ENCODE measurements around the gene HSD17B12. TPM values are rescaled to one million over a fixed set of nuclear protein-coding genes. Genes with fewer than 3 reads are reported as not detected.

The HSD17B12 gene
- polyA plus RNA-seq, 2 of the 4 experiments (the other 2 are of a cell fraction), result 102 to 103 TPM

GRCh38 chr11:43706631-43707030, 26.1 kb downstream of the HSD17B12 start:
- FAIRE-seq (no peak), ATAC-seq (no peak), DNase-seq (ENCODE audit: low read depth in 1 of 2, low spot score in 1 of 2) (no peak)
- Histone ChIP-seq H3K27ac (no peak overlapping the region), H3K9me3 (peaks cover 10% of the 10 kb centered on the region; the same call in 1 of the 3 replicates), H3K4me1 (no peaks in the 10 kb centered on the region), H3K4me3 (no peak overlapping the region), H3K4me2 (no peak overlapping the region)
- peak; percentile 44 for TF ChIP-seq MAFK (IDR thresholded peaks at IDR 0.05; ENCODE audit: partially characterized antibody)
- TF ChIP-seq PBX3 (IDR thresholded peaks at IDR 0.05), result no peak
- TF ChIP-seq CHD2 (IDR thresholded peaks at IDR 0.05; ENCODE audit: low read length, partially characterized antibody), result no peak
- CTCF ChIA-PET, result interaction anchor here (0.9 kb wide), 1 partner anchor 34 kb away, joined by 3 read pairs; no protein-coding TSS in a partner anchor
- POLR2A ChIA-PET, result no interaction called here
- 96% methylated on average over 1 of the region's 1 CpG for WGBS (ENCODE audit: missing lambda C conversion rate)

GRCh38 chr11:43708776-43709175, 28.2 kb downstream of the HSD17B12 start:
- Histone ChIP-seq H3K9me3 (no peaks in the 10 kb centered on the region), H3K4me2 (no peak overlapping the region), H3K4me3 (no peak overlapping the region), H3K27ac (no peak overlapping the region), H3K4me1 (no peaks in the 10 kb centered on the region)
- POLR2A ChIA-PET, result no interaction called here
- WGBS (ENCODE audit: missing lambda C conversion rate), result 88% methylated on average over 4 of the region's 4 CpGs
- TF ChIP-seq GATA3 (IDR thresholded peaks at IDR 0.05; ENCODE audit: borderline replicate concordance), result no peak
- TF ChIP-seq EHF (CRISPR knock-in tag; IDR thresholded peaks at IDR 0.05), result no peak
- no peak for TF ChIP-seq ZFP36 (IDR thresholded peaks at IDR 0.05; ENCODE audit: borderline replicate concordance, partially characterized antibody)
- no peak for TF ChIP-seq HMGXB4 (CRISPR knock-in tag; IDR thresholded peaks at IDR 0.05; ENCODE audit: borderline replicate concordance)
- TF ChIP-seq TP53 (CRISPR knock-in tag; IDR thresholded peaks at IDR 0.05), result no peak
- no peak for TF ChIP-seq MAX (IDR thresholded peaks at IDR 0.05)
- peak in 1 of 2 experiments; percentile 20; a peak in 1 of 5 replicates for TF ChIP-seq RAD21 (conservative IDR thresholded peaks at IDR 0.05 in 1 of 2, IDR thresholded peaks at IDR 0.05 in 1 of 2)
- no peak for TF ChIP-seq ZC3H11A (IDR thresholded peaks at IDR 0.05)
- no peak for TF ChIP-seq NR3C1 (IDR thresholded peaks at IDR 0.05)
- TF ChIP-seq CTCF (IDR thresholded peaks at IDR 0.05), result 0 out of 3 replicates have a peak, but pooled peaks have one; percentile 15
- TF ChIP-seq KDM5A (IDR thresholded peaks at IDR 0.05), result no peak
- no peak for ATAC-seq
- DNase-seq (ENCODE audit: low read depth in 1 of 2, low spot score in 1 of 2), result no peak
- CTCF ChIA-PET, result interaction anchor here (1.2 to 1.3 kb wide), 2 partner anchors 117 to 130 kb away, joined by 3 to 4 read pairs; no protein-coding TSS in a partner anchor
- FAIRE-seq, result no peak

GRCh38 chr11:43709689-43710088, 29.2 kb downstream of the HSD17B12 start:
- Histone ChIP-seq H3K27ac (no peak overlapping the region), H3K9me3 (no peaks in the 10 kb centered on the region), H3K4me3 (no peak overlapping the region), H3K4me2 (no peak overlapping the region), H3K4me1 (no peaks in the 10 kb centered on the region)
- FAIRE-seq, result no peak
- TF ChIP-seq ELK1 (IDR thresholded peaks at IDR 0.05; ENCODE audit: low read depth, low read length) (no peak), MAX (IDR thresholded peaks at IDR 0.05) (no peak), CHD4 (IDR thresholded peaks at IDR 0.05; ENCODE audit: borderline replicate concordance) (no peak)
- WGBS (ENCODE audit: missing lambda C conversion rate), result 94% methylated on average over 1 of the region's 1 CpG
- ChIA-PET CTCF (no interaction called here), POLR2A (no interaction called here)
- no peak for ATAC-seq
- no peak for DNase-seq (ENCODE audit: low read depth in 1 of 2, low spot score in 1 of 2)

Data from A549 (cell line).